Neural progenitor cell (in vitro differentiated cells): ENCODE measurements around the gene PPM1H.

Source experiments
- EZH2 ChIP-seq: fragments of 200-600 bp; sonication (generic); IDR thresholded peaks from 2 replicates; pipeline ENCODE4 v1.6.1; 2017; ENCODE audit warnings: antibody characterized with exemption, mild to moderate bottlenecking, moderate library complexity
- TF ChIP-seq, protein P1 (sequence below): fragments of 200-600 bp; sonication (generic); IDR thresholded peaks from 2 replicates; pipeline ENCODE4 v1.5.1; 2017; ENCODE audit warnings: antibody characterized with exemption, mild to moderate bottlenecking

DNA sequence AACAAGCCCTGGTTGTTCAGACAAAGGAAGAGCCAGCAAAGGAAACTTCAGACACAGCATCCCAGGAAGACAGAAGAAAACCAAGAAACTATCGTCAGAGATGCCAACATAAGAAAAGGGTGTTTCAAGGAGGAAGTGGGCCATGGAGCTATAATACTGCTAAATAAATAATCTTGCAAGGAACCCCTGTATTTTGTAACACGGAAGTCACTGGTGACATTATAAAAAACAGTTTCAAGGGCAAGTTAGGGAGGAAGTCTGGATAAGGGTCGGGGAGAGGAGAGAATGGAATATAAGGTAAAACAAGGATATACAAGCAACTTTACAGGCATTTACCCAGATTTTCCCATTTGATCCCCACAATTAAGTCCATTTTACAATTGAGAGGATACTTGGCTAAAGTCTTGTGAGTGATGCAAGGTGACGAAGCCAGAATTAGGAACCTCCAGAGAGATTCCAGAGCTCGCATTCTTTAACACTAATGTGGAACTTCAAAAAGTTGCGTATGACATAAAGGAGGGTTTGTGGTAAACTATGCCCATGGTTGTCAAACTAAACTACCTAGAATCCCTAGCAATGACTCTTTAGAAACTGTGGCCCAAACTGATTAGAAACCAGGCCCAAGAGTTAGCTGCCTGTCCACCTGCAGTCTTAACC lies 46.4 kb downstream of the PPM1H start:
- TF ChIP-seq, protein P1, sequence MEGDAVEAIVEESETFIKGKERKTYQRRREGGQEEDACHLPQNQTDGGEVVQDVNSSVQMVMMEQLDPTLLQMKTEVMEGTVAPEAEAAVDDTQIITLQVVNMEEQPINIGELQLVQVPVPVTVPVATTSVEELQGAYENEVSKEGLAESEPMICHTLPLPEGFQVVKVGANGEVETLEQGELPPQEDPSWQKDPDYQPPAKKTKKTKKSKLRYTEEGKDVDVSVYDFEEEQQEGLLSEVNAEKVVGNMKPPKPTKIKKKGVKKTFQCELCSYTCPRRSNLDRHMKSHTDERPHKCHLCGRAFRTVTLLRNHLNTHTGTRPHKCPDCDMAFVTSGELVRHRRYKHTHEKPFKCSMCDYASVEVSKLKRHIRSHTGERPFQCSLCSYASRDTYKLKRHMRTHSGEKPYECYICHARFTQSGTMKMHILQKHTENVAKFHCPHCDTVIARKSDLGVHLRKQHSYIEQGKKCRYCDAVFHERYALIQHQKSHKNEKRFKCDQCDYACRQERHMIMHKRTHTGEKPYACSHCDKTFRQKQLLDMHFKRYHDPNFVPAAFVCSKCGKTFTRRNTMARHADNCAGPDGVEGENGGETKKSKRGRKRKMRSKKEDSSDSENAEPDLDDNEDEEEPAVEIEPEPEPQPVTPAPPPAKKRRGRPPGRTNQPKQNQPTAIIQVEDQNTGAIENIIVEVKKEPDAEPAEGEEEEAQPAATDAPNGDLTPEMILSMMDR = no peak
- TF ChIP-seq EZH2 = no peak
